ENCODE results near the gene HIRA. TPM values are rescaled to one million over a fixed set of nuclear protein-coding genes. Genes with fewer than 3 reads are reported as not detected.

Gene HIRA
- total and polyA plus RNA-seq, 2 experiments from 2014 or later = 9.4 to 58.3 TPM

- peak within 1 kb of the TSS; percentile 98 for H3K4me2 ChIP-seq
- peaks cover 37% of the 10 kb centered on the region for H4K20me1 ChIP-seq (replicated peaks; ENCODE audit: insufficient read depth)
- Mint-ChIP-seq H3K4me1 (peaks cover 17% of the 10 kb centered on the region), H3K9me3 (no peaks in the 10 kb centered on the region), H3K4me3 (peak within 1 kb of the TSS; percentile 97), H3K27me3 (ENCODE audit: insufficient read depth, low read depth, poor library complexity) (peaks cover 3% of the 10 kb centered on the region), H3K27ac (peak within 1 kb of the TSS; percentile 100), H3K36me3 (ENCODE audit: low read depth) (peaks cover 22% of the 10 kb centered on the region)
- H3K4me1 ChIP-seq (ENCODE audit: insufficient read depth) = peaks cover 13% of the 10 kb centered on the region
- H3K36me3 ChIP-seq (ENCODE audit: insufficient read depth) = peaks cover 19% of the 10 kb centered on the region
- H3K27ac ChIP-seq (ENCODE audit: low read depth) = peak within 1 kb of the TSS; percentile 89
- H3K27me3 ChIP-seq (ENCODE audit: insufficient read depth) = no peaks in the 10 kb centered on the region
- DNase-seq (ENCODE audit: low spot score) (peak; percentile 99), ATAC-seq (peak; percentile 91)
- TF ChIP-seq NANOG (IDR thresholded peaks at IDR 0.05; ENCODE audit: borderline replicate concordance) (peak; percentile 14; the same call in 1 of the 2 replicates), CREB1 (CRISPR knock-in tag; IDR thresholded peaks at IDR 0.05; ENCODE audit: low read depth) (peak; percentile 80), ETS1 (IDR thresholded peaks at IDR 0.05) (peak; percentile 74; the same call in 1 of the 2 replicates), POLR2AphosphoS5 (IDR thresholded peaks at IDR 0.05; ENCODE audit: low read depth) (peak; percentile 67), ZNF114 (CRISPR knock-in tag; IDR thresholded peaks at IDR 0.05) (0 out of 2 replicates have a peak, but pooled peaks have one; percentile 62), JUNB (IDR thresholded peaks at IDR 0.05; ENCODE audit: unreplicated experiment) (no peak), EZH2phosphoT487 (IDR thresholded peaks at IDR 0.05; ENCODE audit: unreplicated experiment) (no peak)
- H3K9me2 ChIP-seq (ENCODE audit: insufficient read depth) = no peaks in the 10 kb centered on the region
- no peaks in the 10 kb centered on the region for H3F3A ChIP-seq (replicated peaks; ENCODE audit: low read depth)
- peaks cover 50% of the 10 kb centered on the region for H3K79me2 ChIP-seq (replicated peaks; ENCODE audit: insufficient read depth)
- H3K4me3 ChIP-seq = peak within 1 kb of the TSS; percentile 55
- peak within 1 kb of the TSS; percentile 44; the same call in 1 of the 2 replicates for H2AFZ ChIP-seq
Measured at GRCh38 chr22:19479355-19480172, 48.0 kb upstream of the HIRA start, which contains the start of gene CDC45. TSS of gene CDC45 (plus strand) at chr22:19479920. CDS start at chr22:19479969, 49 bp downstream.

- peaks cover 16% of the 10 kb centered on the region for H3K36me3 ChIP-seq (ENCODE audit: insufficient read depth)
- ATAC-seq (peak; percentile 82), DNase-seq (ENCODE audit: low spot score) (peak; percentile 92)
- H4K20me1 ChIP-seq (replicated peaks; ENCODE audit: insufficient read depth) = peaks cover 37% of the 10 kb centered on the region
- peak within 1 kb of the TSS; percentile 89 for H3K27ac ChIP-seq (ENCODE audit: low read depth)
- peaks cover 17% of the 10 kb centered on the region for H3K4me1 Mint-ChIP-seq
- H3K9me3 Mint-ChIP-seq = no peaks in the 10 kb centered on the region
- H3K79me2 ChIP-seq (replicated peaks; ENCODE audit: insufficient read depth) = peaks cover 53% of the 10 kb centered on the region
- peak within 1 kb of the TSS; percentile 44; the same call in 1 of the 2 replicates for H2AFZ ChIP-seq
- H3K36me3 Mint-ChIP-seq (ENCODE audit: low read depth) = peaks cover 20% of the 10 kb centered on the region
- H3K4me3 Mint-ChIP-seq = peak within 1 kb of the TSS; percentile 97
- no peaks in the 10 kb centered on the region for H3K27me3 ChIP-seq (ENCODE audit: insufficient read depth)
- H3K4me3 ChIP-seq = peak within 1 kb of the TSS; percentile 55
- TF ChIP-seq POLR2AphosphoS5 (IDR thresholded peaks at IDR 0.05; ENCODE audit: low read depth) (peak; percentile 69), STAT1 (IDR thresholded peaks at IDR 0.05; ENCODE audit: unreplicated experiment) (no peak)
- H3F3A ChIP-seq (replicated peaks; ENCODE audit: low read depth) = no peaks in the 10 kb centered on the region
- H3K27ac Mint-ChIP-seq = peak within 1 kb of the TSS; percentile 100
- H3K27me3 Mint-ChIP-seq (ENCODE audit: insufficient read depth, low read depth, poor library complexity) = peaks cover 3% of the 10 kb centered on the region
- H3K4me1 ChIP-seq (ENCODE audit: insufficient read depth) = peaks cover 13% of the 10 kb centered on the region
- H3K4me2 ChIP-seq = peak within 1 kb of the TSS; percentile 98
- no peaks in the 10 kb centered on the region for H3K9me2 ChIP-seq (ENCODE audit: insufficient read depth)
Measured at GRCh38 chr22:19478901-19479354, 47.4 kb upstream of the HIRA start, which contains the start of gene UFD1. TSS of gene UFD1 (minus strand) at chr22:19479193. CDS start at chr22:19479085, 108 bp downstream.
